Measurements from ENCODE around the gene KRT4. TPM values are rescaled to one million over a fixed set of nuclear protein-coding genes. Genes with fewer than 3 reads are reported as not detected.

Gene KRT4
- total RNA-seq, 1 experiment from 2014 or later: not detected

DNA sequence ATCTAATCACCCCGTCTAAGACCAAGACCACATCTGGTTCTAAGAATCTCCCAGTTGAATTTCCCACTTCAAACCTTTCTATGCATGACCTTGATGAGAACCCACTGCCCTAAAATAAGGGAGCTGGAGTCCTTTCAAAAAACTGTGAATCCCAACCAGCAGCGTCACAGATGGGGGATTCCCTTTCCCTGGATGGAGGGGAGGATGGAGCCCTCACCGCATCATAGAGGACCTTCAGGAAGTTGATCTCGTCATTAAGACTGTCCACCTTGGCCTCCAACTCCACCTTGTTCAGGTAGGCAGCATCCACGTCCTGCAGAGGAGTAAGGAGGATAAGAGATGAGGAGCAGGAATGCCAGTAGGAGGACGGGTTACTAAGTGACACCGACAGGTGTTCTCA is 4.8 kb downstream of the KRT4 start:
- no peaks in the 10 kb centered on the region for H3K79me2 ChIP-seq (ENCODE audit: low read length)
- no peak overlapping the region for H3K27ac ChIP-seq (ENCODE audit: low read length)
- H3K9me2 ChIP-seq (replicated peaks; ENCODE audit: insufficient read depth, low read length): no peaks in the 10 kb centered on the region
- H3K9me3 ChIP-seq (ENCODE audit: low read length): no peaks in the 10 kb centered on the region
- no peak overlapping the region for H3K9ac ChIP-seq (ENCODE audit: low read length)
- peaks cover 11% of the 10 kb centered on the region for H3K4me1 ChIP-seq (ENCODE audit: low read length)
- DNase-seq: no peak
- no peak overlapping the region for H3K4me2 ChIP-seq (ENCODE audit: low read depth, low read length, poor library complexity, severe bottlenecking)
- H2AFZ ChIP-seq (ENCODE audit: low read length): no peak overlapping the region
- no peak overlapping the region for H3K4me3 ChIP-seq (ENCODE audit: low read length)
- H3K36me3 ChIP-seq (ENCODE audit: insufficient read depth, low read length): no peaks in the 10 kb centered on the region
- H3K27me3 ChIP-seq (ENCODE audit: low read length): no peaks in the 10 kb centered on the region
- H4K20me1 ChIP-seq (ENCODE audit: insufficient read depth, low read depth, low read length): no peaks in the 10 kb centered on the region; the same call in 1 of the 2 replicates

DNA sequence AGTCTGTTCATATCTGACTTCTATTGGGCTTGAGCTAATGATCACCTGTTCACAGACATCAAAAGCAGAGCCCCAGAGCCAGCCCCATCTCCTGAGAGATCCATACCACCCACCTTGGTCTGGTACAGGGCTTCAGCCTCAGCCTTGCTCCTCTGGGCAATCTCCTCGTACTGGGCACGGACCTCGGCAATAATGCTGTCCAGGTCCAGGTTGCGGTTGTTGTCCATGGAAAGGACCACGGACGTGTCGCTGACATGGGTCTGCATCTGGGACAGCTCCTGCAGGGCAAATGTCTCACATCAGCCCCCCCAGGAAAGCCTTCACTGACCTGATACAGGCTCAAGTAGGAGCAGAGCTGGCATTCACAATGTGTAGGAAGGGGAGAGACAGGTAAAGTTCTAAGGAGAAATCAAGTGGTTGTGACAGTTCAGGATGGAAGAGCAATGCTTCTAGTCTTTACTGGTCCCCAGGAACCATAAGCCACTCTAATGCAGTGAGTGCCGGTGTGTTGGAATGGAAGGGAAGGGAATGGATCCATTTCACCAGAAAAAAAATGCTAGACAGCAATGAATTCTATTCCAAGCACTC is 5.2 kb downstream of the KRT4 start:
- Histone ChIP-seq H3K9me3 (ENCODE audit: low read length) (no peaks in the 10 kb centered on the region), H3K79me2 (ENCODE audit: low read length) (no peaks in the 10 kb centered on the region), H3K4me1 (ENCODE audit: low read length) (peaks cover 11% of the 10 kb centered on the region), H3K36me3 (ENCODE audit: insufficient read depth, low read length) (no peaks in the 10 kb centered on the region), H3K9ac (ENCODE audit: low read length) (no peak overlapping the region), H3K9me2 (replicated peaks; ENCODE audit: insufficient read depth, low read length) (no peaks in the 10 kb centered on the region), H3K4me2 (ENCODE audit: low read depth, low read length, poor library complexity, severe bottlenecking) (no peak overlapping the region), H3K27ac (ENCODE audit: low read length) (no peak overlapping the region), H3K27me3 (ENCODE audit: low read length) (no peaks in the 10 kb centered on the region), H4K20me1 (ENCODE audit: insufficient read depth, low read depth, low read length) (no peaks in the 10 kb centered on the region; the same call in 1 of the 2 replicates), H2AFZ (ENCODE audit: low read length) (no peak overlapping the region), H3K4me3 (ENCODE audit: low read length) (no peak overlapping the region)
- no peak for DNase-seq

DNA sequence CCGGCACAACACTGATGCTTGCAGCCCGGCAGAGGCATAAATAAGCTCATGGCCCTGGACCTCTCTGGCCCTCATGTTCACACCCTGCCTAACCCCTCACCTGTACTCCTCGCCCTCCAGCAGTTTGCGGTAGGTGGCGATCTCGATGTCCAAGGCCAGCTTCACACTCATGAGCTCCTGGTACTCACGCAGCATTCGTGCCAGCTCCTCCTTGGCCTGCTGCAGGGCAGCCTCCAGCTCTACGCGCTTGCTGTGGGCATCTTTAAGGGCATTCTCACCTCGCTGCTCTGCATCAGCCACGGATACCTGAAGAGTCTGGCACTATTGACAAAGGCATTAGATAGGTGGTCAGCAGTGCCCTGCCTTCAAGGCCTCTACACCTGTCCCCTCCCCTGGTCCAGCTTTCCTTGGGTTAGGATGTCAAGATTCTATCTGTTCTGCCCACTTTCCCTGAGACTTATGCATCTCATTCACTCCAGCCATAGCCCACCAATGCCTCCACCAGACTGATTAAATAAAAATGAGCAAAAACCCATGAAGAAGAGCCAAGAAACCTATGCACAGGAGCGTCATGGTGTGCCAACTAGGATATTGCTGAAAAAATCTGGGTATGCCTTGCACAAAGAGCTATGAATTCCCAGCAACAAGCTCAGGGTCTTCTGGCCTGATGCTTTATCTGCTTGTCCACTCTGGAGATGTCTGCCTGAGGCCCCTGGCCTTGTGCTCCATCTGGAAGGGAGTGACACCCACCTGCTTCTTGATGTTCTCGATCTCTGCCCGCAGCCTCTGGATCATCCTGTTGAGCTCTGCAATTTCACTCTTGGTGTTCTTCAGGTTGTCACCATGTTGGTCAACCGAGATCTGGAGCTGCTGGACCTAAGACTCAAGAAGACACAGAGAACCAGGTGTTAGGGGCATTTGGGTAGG is 6.1 kb downstream of the KRT4 start:
- Histone ChIP-seq H4K20me1 (ENCODE audit: insufficient read depth, low read depth, low read length) (no peaks in the 10 kb centered on the region; the same call in 1 of the 2 replicates), H3K4me2 (ENCODE audit: low read depth, low read length, poor library complexity, severe bottlenecking) (no peak overlapping the region), H3K27me3 (ENCODE audit: low read length) (no peaks in the 10 kb centered on the region), H3K9ac (ENCODE audit: low read length) (no peak overlapping the region), H3K27ac (ENCODE audit: low read length) (no peak overlapping the region), H3K9me2 (replicated peaks; ENCODE audit: insufficient read depth, low read length) (no peaks in the 10 kb centered on the region), H3K4me3 (ENCODE audit: low read length) (no peak overlapping the region), H3K9me3 (ENCODE audit: low read length) (no peaks in the 10 kb centered on the region), H3K4me1 (ENCODE audit: low read length) (peaks cover 6% of the 10 kb centered on the region), H2AFZ (ENCODE audit: low read length) (no peak overlapping the region), H3K36me3 (ENCODE audit: insufficient read depth, low read length) (no peaks in the 10 kb centered on the region), H3K79me2 (ENCODE audit: low read length) (no peaks in the 10 kb centered on the region)
- DNase-seq: no peak

DNA sequence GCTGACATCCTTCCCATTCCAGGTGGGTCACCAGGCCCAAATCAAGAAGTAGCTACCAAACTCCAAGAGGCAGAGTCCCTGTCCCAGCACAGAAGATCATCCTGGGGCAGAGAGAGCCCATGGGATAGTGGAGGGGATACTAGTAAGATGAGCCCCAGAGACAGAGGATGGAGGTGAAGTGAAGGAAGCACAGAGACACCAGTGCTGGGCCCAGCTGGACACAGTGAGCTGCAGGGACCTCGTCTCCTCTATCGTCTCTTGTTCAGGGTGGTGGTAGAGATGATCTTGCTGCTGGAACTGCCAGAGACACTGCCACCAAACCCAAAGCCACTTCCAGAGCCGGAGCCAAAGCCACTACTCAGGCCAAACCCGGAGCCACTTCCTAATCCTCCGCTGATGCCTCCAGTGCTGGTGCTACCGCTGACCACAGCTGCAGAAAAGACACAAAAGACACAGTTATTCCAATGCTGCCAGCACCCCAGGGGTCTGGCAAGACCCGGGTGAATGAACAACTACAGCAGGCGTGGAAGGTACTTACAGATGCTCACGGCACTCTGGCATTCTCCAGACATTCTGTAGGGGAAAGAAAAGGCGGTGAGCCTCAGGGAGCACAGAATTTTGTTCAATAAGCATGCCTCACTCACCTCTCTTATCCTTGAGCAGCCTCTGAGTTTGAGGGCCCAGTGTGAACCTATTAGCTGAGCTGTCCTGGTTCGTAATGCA is 6.9 kb downstream of the KRT4 start:
- Histone ChIP-seq H4K20me1 (ENCODE audit: insufficient read depth, low read depth, low read length) (no peaks in the 10 kb centered on the region; the same call in 1 of the 2 replicates), H3K27ac (ENCODE audit: low read length) (no peak overlapping the region), H3K9ac (ENCODE audit: low read length) (no peak overlapping the region), H3K9me3 (ENCODE audit: low read length) (no peaks in the 10 kb centered on the region), H3K27me3 (ENCODE audit: low read length) (no peaks in the 10 kb centered on the region), H3K79me2 (ENCODE audit: low read length) (no peaks in the 10 kb centered on the region), H3K4me2 (ENCODE audit: low read depth, low read length, poor library complexity, severe bottlenecking) (no peak overlapping the region), H3K9me2 (replicated peaks; ENCODE audit: insufficient read depth, low read length) (no peaks in the 10 kb centered on the region), H3K4me3 (ENCODE audit: low read length) (no peak overlapping the region), H3K4me1 (ENCODE audit: low read length) (no peaks in the 10 kb centered on the region), H3K36me3 (ENCODE audit: insufficient read depth, low read length) (no peaks in the 10 kb centered on the region), H2AFZ (ENCODE audit: low read length) (no peak overlapping the region)
- no peak for DNase-seq

DNA sequence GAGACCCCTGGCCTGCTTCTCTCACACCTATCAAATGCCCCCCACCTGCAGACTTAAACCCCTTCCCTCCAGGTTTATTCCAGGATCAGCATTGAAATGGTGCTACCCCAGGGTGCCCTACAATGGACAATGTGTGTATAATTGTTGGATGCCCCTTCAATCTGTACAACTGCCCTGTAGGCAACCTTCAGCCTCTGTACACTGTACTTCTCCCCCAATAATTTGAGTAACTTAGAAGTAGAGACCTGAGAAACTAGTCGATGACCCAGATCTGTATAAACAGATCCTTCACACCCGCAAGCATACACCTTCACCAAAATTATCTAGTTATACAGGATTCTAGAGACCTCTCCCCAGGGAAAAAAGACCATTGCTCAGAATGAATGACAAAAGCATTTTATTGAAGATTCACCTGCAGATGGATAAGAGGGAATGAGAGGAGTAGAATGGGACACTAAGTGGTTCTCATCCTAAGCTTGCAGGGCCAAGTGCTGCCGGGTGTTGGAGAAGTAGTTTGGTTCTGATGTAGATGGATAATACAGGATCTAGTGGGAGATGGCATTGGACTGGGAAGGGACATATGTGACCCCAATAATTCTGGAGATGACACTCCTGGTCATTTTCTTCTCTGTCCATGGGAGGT is 7.6 kb downstream of the KRT4 start:
- H3K4me1 ChIP-seq (ENCODE audit: low read length): no peaks in the 10 kb centered on the region
- H3K4me3 ChIP-seq (ENCODE audit: low read length): no peak overlapping the region
- H3K79me2 ChIP-seq (ENCODE audit: low read length): no peaks in the 10 kb centered on the region
- no peak overlapping the region for H3K9ac ChIP-seq (ENCODE audit: low read length)
- no peaks in the 10 kb centered on the region for H3K9me2 ChIP-seq (replicated peaks; ENCODE audit: insufficient read depth, low read length)
- H4K20me1 ChIP-seq (ENCODE audit: insufficient read depth, low read depth, low read length): no peaks in the 10 kb centered on the region; the same call in 1 of the 2 replicates
- no peaks in the 10 kb centered on the region for H3K36me3 ChIP-seq (ENCODE audit: insufficient read depth, low read length)
- H3K4me2 ChIP-seq (ENCODE audit: low read depth, low read length, poor library complexity, severe bottlenecking): no peak overlapping the region
- no peaks in the 10 kb centered on the region for H3K27me3 ChIP-seq (ENCODE audit: low read length)
- DNase-seq: no peak
- no peak overlapping the region for H3K27ac ChIP-seq (ENCODE audit: low read length)
- H2AFZ ChIP-seq (ENCODE audit: low read length): no peak overlapping the region
- no peaks in the 10 kb centered on the region for H3K9me3 ChIP-seq (ENCODE audit: low read length)

DNA sequence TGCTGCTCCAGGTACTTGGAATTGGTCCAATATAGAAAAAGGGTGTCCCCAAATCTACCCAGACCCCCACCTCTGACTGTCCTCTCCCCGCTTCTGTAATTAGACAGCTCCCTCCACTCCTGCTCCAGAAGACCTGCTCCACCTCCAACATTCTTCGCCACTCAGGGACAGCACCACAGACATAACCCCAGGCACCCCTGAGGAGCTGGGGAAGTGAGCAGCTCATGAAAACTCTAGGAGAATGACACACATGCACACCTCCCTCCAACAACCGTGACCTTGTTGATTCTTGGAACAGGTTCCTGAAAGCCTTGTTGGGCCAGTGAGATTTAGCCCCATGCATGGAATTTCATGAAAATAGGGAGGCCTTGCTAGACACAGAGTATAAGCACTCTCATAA is 8.2 kb downstream of the KRT4 start:
- no peak overlapping the region for H2AFZ ChIP-seq (ENCODE audit: low read length)
- no peaks in the 10 kb centered on the region for H3K9me3 ChIP-seq (ENCODE audit: low read length)
- no peak overlapping the region for H3K9ac ChIP-seq (ENCODE audit: low read length)
- no peaks in the 10 kb centered on the region for H3K36me3 ChIP-seq (ENCODE audit: insufficient read depth, low read length)
- H3K27me3 ChIP-seq (ENCODE audit: low read length): no peaks in the 10 kb centered on the region
- H3K79me2 ChIP-seq (ENCODE audit: low read length): no peaks in the 10 kb centered on the region
- no peaks in the 10 kb centered on the region; the same call in 1 of the 2 replicates for H4K20me1 ChIP-seq (ENCODE audit: insufficient read depth, low read depth, low read length)
- no peak overlapping the region for H3K4me3 ChIP-seq (ENCODE audit: low read length)
- DNase-seq: no peak
- H3K27ac ChIP-seq (ENCODE audit: low read length): no peak overlapping the region
- H3K9me2 ChIP-seq (replicated peaks; ENCODE audit: insufficient read depth, low read length): no peaks in the 10 kb centered on the region
- H3K4me1 ChIP-seq (ENCODE audit: low read length): no peaks in the 10 kb centered on the region
- H3K4me2 ChIP-seq (ENCODE audit: low read depth, low read length, poor library complexity, severe bottlenecking): no peak overlapping the region

DNA sequence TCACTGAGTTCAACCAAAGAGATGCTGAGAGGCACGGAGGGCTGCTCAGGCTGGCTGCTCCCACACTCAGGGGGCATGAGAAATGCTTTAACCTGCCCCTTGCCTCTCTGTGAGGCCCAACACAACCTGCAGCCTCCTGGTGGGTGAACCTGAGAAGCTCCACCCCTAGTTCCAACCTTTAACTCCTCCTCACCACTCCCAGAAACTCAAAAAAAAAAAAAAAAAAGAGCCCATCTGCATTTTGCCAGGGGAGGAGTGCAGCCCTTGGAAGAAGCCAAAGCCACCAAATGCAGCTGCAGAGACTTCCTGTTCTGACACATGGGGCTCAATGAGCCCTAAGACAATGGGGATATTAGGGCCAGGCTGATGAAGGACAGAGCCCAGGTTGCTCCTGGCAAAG is 8.9 kb downstream of the KRT4 start:
- H3K4me2 ChIP-seq (ENCODE audit: low read depth, low read length, poor library complexity, severe bottlenecking): no peak overlapping the region
- H3K79me2 ChIP-seq (ENCODE audit: low read length): no peaks in the 10 kb centered on the region
- H3K9me3 ChIP-seq (ENCODE audit: low read length): no peaks in the 10 kb centered on the region
- DNase-seq: no peak
- H2AFZ ChIP-seq (ENCODE audit: low read length): no peak overlapping the region
- H3K9me2 ChIP-seq (replicated peaks; ENCODE audit: insufficient read depth, low read length): no peaks in the 10 kb centered on the region
- no peaks in the 10 kb centered on the region for H3K4me1 ChIP-seq (ENCODE audit: low read length)
- no peak overlapping the region for H3K27ac ChIP-seq (ENCODE audit: low read length)
- no peaks in the 10 kb centered on the region; the same call in 1 of the 2 replicates for H4K20me1 ChIP-seq (ENCODE audit: insufficient read depth, low read depth, low read length)
- no peak overlapping the region for H3K4me3 ChIP-seq (ENCODE audit: low read length)
- H3K9ac ChIP-seq (ENCODE audit: low read length): no peak overlapping the region
- no peaks in the 10 kb centered on the region for H3K27me3 ChIP-seq (ENCODE audit: low read length)
- no peaks in the 10 kb centered on the region for H3K36me3 ChIP-seq (ENCODE audit: insufficient read depth, low read length)

Measured in Karpas-422 (cell line).